Activated effector memory CD4-positive, alpha-beta T cell treated with anti-CD3 and anti-CD28 coated beads, Interleukin-2, amount 50 U/mL, for 16 hours (primary cell): ENCODE measurements around the gene KLHL2.
"Not testable (repeated sequence)": the region's sequence is repeated elsewhere in the genome, so short reads cannot be mapped to it uniquely, and the experiment has no call there.

ENCODE experiments used
- DNase-seq: peaks from one replicate; pipeline ENCODE4 v3.0.0-alpha.2; 2020

The KLHL2 gene

GRCh38 chr4:165207431-165208220, at the start of gene KLHL2:
Gene KLHL2, plus strand, starts transcription at chr4:165207561. Its CDS starts 316 bp downstream, at chr4:165207877.
- DNase-seq = peak; percentile 89

- DNase-seq = no peak
These were observed 48.6 kb upstream of the KLHL2 start for GRCh38 chr4:165158762-165159161.

GRCh38 chr4:165164257-165164656, 43.1 kb upstream of the KLHL2 start:
- DNase-seq = no peak

- not testable (repeated sequence) for DNase-seq
These were observed 40.5 kb upstream of the KLHL2 start for GRCh38 chr4:165166872-165167271.

GRCh38 chr4:165167650-165168049, 39.7 kb upstream of the KLHL2 start:
- DNase-seq = no peak

GRCh38 chr4:165170819-165171218, 36.5 kb upstream of the KLHL2 start:
- no peak for DNase-seq

- not testable (repeated sequence) for DNase-seq
These were observed 31.9 kb upstream of the KLHL2 start for GRCh38 chr4:165175470-165175869.

GRCh38 chr4:165175879-165176278, 31.5 kb upstream of the KLHL2 start:
- no peak for DNase-seq

GRCh38 chr4:165177725-165178666, 29.4 kb upstream of the KLHL2 start:
- DNase-seq = no peak

GRCh38 chr4:165184220-165184619, 23.1 kb upstream of the KLHL2 start:
- DNase-seq = no peak

- not testable (repeated sequence) for DNase-seq
These were observed 22.4 kb upstream of the KLHL2 start for GRCh38 chr4:165184998-165185397.

- no peak for DNase-seq
These were observed 21.9 kb upstream of the KLHL2 start for GRCh38 chr4:165185448-165185847.

- DNase-seq = no peak
These were observed 16.6 kb upstream of the KLHL2 start for GRCh38 chr4:165190591-165191347.

GRCh38 chr4:165191348-165191656, 16.1 kb upstream of the KLHL2 start:
- no peak for DNase-seq

GRCh38 chr4:165191814-165192499, 15.4 kb upstream of the KLHL2 start:
- no peak for DNase-seq

- DNase-seq = no peak
These were observed 14.9 kb upstream of the KLHL2 start for GRCh38 chr4:165192500-165192898.

- no peak for DNase-seq
These were observed 14.4 kb upstream of the KLHL2 start for GRCh38 chr4:165192956-165193355.

GRCh38 chr4:165194368-165194767, 13.0 kb upstream of the KLHL2 start:
- DNase-seq = no peak

- DNase-seq = no peak
These were observed 9.0 kb upstream of the KLHL2 start for GRCh38 chr4:165198329-165198728.

GRCh38 chr4:165199286-165199685, 8.1 kb upstream of the KLHL2 start:
- no peak for DNase-seq

GRCh38 chr4:165199722-165200121, 7.6 kb upstream of the KLHL2 start:
- no peak for DNase-seq

- no peak for DNase-seq
These were observed 5.6 kb upstream of the KLHL2 start for GRCh38 chr4:165201806-165202205.
